Lower leg skin (tissue), 4 donors: ENCODE results near the gene CLDN6. TPM values are rescaled to one million over a fixed set of nuclear protein-coding genes. Genes with fewer than 3 reads are reported as not detected.

Experiments
- DNase-seq, 2 donors: peaks; one replicate each; pipeline ENCODE4 v3.0.0-alpha.2; 2019; ENCODE audit warnings: low spot score in 2 of 2
- H3K4me3 ChIP-seq: fragments of 200-600 bp; sonication (generic); 2 replicates; pipeline ENCODE4 v1.5.1; 2017; ENCODE audit warnings: mild to moderate bottlenecking, low read depth; ENCODE audit not compliant: poor library complexity, severe bottlenecking
- CTCF ChIP-seq, 3 donors: fragments of 450-650 bp; IDR thresholded peaks; one replicate each; pipeline ENCODE4 v1.5.1; 2016; ENCODE audit warnings: antibody characterized with exemption in 3 of 3, mild to moderate bottlenecking in 3 of 3, moderate library complexity in 2 of 3
- POLR2A ChIP-seq, 2 donors: fragments of 450-650 bp; IDR thresholded peaks; one replicate each; pipeline ENCODE4 v1.6.1; 2016 to 2017; ENCODE audit warnings: antibody characterized with exemption in 2 of 2, mild to moderate bottlenecking in 1 of 2, moderate library complexity in 1 of 2
- WGBS, 2 donors: methylation state at CpG; one replicate each; pipeline ENCODE4 v1.1.5; 2018; 5-methylcytosine and 5-hydroxymethylcytosine counted together
- intact Hi-C: fragments of 100-400 bp; cut with DNase I; formaldehyde crosslinking; loops from one replicate; pipeline ENCODE4 v1.15.0; 2023; ENCODE audit warnings: low total_unique reads
- total RNA-seq, 4 donors: library from RNA; depleted of rRNA; stranded (reverse); fragments of >200 nt; gene quantifications; one replicate each; pipeline ENCODE4 v1.1.0, GENCODE V29; 2016

The CLDN6 gene
- total RNA-seq, 4 donors from 2014 or later: not detected

- intact Hi-C loops: no loop called here
- DNase-seq: no peak
- WGBS, 2 donors: 95 to 96% methylated on average over 19 to 22 of the region's 24 CpGs
These were observed 8.9 kb upstream of the CLDN6 start for GRCh38 chr16:3026609-3027488.

GRCh38 chr16:3026003-3026378 is 8.0 kb upstream of the CLDN6 start:
- no peak for DNase-seq
- 92 to 94% methylated on average over 8 of the region's 8 CpGs for WGBS, 2 donors
- intact Hi-C loops: no loop called here
- no peak overlapping the region for H3K4me3 ChIP-seq
- TF ChIP-seq CTCF (IDR thresholded peaks at IDR 0.05): no peak
- TF ChIP-seq POLR2A (IDR thresholded peaks at IDR 0.05): no peak

More at GRCh38 chr16:3026609-3027488, 8.9 kb upstream of the CLDN6 start:
- H3K4me3 ChIP-seq: no peak overlapping the region
- TF ChIP-seq POLR2A (IDR thresholded peaks at IDR 0.05) (no peak), CTCF (IDR thresholded peaks at IDR 0.05) (no peak)

- intact Hi-C loops: no loop called here
- H3K4me3 ChIP-seq: no peak overlapping the region
- DNase-seq: no peak
- 90 to 91% methylated on average over 17 to 18 of the region's 18 CpGs for WGBS, 2 donors
- no peak for TF ChIP-seq CTCF (IDR thresholded peaks at IDR 0.05)
- no peak for TF ChIP-seq POLR2A (IDR thresholded peaks at IDR 0.05)
These were observed 7.3 kb upstream of the CLDN6 start for GRCh38 chr16:3025032-3026002.

GRCh38 chr16:3023669-3024478 is 5.9 kb upstream of the CLDN6 start, which contains the start of the genes HCFC1R1 and THOC6:
Gene HCFC1R1 (minus strand): TSS chr16:3023942. CDS start chr16:3023941, 1 bp downstream.
Gene THOC6 (plus strand): TSS chr16:3024035. CDS start chr16:3024327, 292 bp downstream.
- intact Hi-C loops: no loop called here
- DNase-seq: peak; percentile 96 to 99
- 0 to 1% methylated on average over 21 to 37 of the region's 69 CpGs for WGBS, 2 donors
- peak within 1 kb of the TSS; percentile 60 for H3K4me3 ChIP-seq
- TF ChIP-seq CTCF (IDR thresholded peaks at IDR 0.05): no peak

GRCh38 chr16:3023415-3023668 is 5.4 kb upstream of the CLDN6 start:
- WGBS, 2 donors: 3 to 6% methylated on average over 5 to 6 of the region's 6 CpGs
- intact Hi-C loops: no loop called here
- no peak for TF ChIP-seq POLR2A (IDR thresholded peaks at IDR 0.05)
- no peak for TF ChIP-seq CTCF (IDR thresholded peaks at IDR 0.05)
- H3K4me3 ChIP-seq: peak overlapping the region; percentile 60
- DNase-seq: no peak
